ENCODE measurements around the gene TRA2B.
A peak's percentile ranks its signal among the peaks of the same experiment; 100 is the strongest.

TRA2B gene

DNA sequence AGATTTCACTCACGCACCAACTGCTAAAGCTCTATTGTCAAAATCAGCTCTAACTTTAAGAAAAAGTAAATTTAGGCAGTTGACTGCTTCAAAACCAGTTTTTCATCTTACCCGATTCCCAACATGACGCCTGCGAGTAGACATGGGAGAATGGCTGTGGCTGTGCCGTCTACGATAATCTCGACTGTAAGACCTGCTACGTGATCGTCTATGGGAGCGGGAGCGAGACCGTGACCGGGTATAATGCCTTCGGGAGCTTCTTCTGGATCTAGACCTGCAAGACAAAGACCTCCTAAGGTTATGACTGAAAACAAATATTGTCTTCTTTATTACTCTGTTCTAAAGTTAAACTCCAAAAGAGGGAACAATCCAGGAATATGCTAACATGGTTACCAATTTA is 12.5 kb downstream of the TRA2B start:
- H3K27ac ChIP-seq = no peak overlapping the region
- TF ChIP-seq ZFX (IDR thresholded peaks at IDR 0.05; ENCODE audit: borderline replicate concordance) = no peak
- no peak for TF ChIP-seq CTCF (IDR thresholded peaks at IDR 0.05)

DNA sequence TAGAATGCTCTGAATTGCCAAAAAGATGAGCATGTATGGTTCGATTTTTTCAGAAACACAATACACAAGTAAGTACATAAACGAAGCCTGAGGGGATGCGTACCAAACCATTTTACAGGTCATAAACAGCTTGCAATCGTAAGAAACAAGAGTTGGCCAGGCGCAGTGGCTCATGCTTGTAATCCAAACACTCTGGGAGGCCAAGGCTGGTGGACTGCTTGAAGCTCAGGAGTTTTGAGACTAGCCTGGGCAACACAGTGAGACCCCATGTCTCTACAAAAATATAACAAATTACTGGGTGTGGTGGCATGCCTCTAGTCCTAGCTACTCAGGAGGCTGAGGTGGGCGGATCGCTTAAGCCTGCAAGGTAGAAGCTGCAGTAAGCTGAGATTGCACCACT is 13.4 kb downstream of the TRA2B start:
- no peak overlapping the region for H3K27ac ChIP-seq
- TF ChIP-seq ZFX (IDR thresholded peaks at IDR 0.05; ENCODE audit: borderline replicate concordance) = no peak
- TF ChIP-seq CTCF (IDR thresholded peaks at IDR 0.05) = no peak

- no peak for TF ChIP-seq CTCF (IDR thresholded peaks at IDR 0.05)
- TF ChIP-seq ZFX (IDR thresholded peaks at IDR 0.05; ENCODE audit: borderline replicate concordance) = no peak
- H3K27ac ChIP-seq = no peak overlapping the region
Observed at GRCh38 chr3:185920184-185920583, 17.6 kb downstream of the TRA2B start.

DNA sequence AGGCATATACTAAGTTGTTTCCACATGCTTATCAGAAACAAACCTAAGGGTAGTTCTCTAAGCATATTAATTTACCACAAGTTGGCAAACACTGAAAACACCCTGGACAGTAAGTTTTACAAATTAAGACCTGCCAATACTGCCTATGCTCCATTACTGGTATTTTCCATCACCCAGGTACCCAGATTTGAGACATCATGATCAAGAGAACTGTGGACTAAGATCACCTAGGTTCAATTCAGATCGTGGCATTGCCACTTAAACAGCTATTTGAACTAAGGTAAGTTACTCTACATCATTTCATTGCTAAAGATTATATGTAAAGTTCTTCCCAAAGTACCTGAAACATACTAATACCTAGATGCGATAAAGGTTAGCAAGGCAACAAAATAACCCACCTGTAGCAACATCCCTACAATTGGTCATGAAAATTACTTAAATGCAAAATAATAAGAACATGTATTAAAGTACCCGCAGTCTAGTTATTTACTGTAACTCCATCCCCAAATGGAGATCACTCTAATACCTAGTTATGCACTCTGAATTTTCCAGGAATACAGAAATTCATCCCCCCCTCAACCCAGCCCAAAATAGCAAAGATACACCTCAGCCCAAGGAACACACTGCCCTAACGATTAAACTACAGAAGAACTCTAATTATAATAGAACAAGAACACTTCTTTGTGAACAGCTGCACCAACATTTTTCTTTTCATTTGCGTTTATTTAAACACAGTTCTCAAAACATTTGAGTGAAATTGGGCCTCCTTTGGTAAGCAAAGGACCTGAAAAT is 21.6 kb downstream of the TRA2B start:
- H3K27ac ChIP-seq = peak overlapping the region; percentile 46
- TF ChIP-seq ZFX (IDR thresholded peaks at IDR 0.05; ENCODE audit: borderline replicate concordance) (no peak), CTCF (IDR thresholded peaks at IDR 0.05) (no peak)

- TF ChIP-seq CTCF (IDR thresholded peaks at IDR 0.05) (no peak), ZFX (IDR thresholded peaks at IDR 0.05; ENCODE audit: borderline replicate concordance) (no peak)
- H3K27ac ChIP-seq = peak overlapping the region; percentile 46
Observed at GRCh38 chr3:185915642-185916041, 22.2 kb downstream of the TRA2B start.

- TF ChIP-seq ZFX (IDR thresholded peaks at IDR 0.05; ENCODE audit: borderline replicate concordance) (no peak), CTCF (IDR thresholded peaks at IDR 0.05) (no peak)
- H3K27ac ChIP-seq = peak overlapping the region; percentile 46
Observed at GRCh38 chr3:185914911-185915629, 22.7 kb downstream of the TRA2B start.

Measured in 22Rv1 (cell line).